Measurements from ENCODE around the gene BLACAT1. TPM values are rescaled to one million over a fixed set of nuclear protein-coding genes. Genes with fewer than 3 reads are reported as not detected.

BLACAT1 gene
- total and polyA plus RNA-seq, 2 of the 8 experiments (the other 6 are each of a cell fraction or from before 2014, with no cell fraction given): 3.5 to 10.5 TPM

GRCh38 chr1:205456868-205457745, 1.3 kb upstream of the BLACAT1 start:
- Histone ChIP-seq H4K91ac (replicated peaks; ENCODE audit: insufficient read length, low read length) (peak overlapping the region; percentile 98), H3K18ac (ENCODE audit: extremely low read depth, low read length) (peak overlapping the region; percentile 97; the same call in 1 of the 2 replicates), H2BK12ac (ENCODE audit: low read depth, low read length) (peak overlapping the region; percentile 99; the same call in 1 of the 2 replicates), H3K27ac (ENCODE audit: low read depth, low read length) (peak overlapping the region; percentile 42; the same call in 1 of the 2 replicates), H3K4me1 (replicated peaks in 1 of 4; ENCODE audit: control insufficient read depth in 3 of 4, insufficient read depth in 4 of 4, low read length in 3 of 4) (peaks cover 10 to 41% (median 20%) of the 10 kb centered on the region in 4 experiments), H2BK20ac (ENCODE audit: low read length) (no peak overlapping the region), H3K14ac (ENCODE audit: insufficient read length) (no peak overlapping the region), H4K8ac (ENCODE audit: extremely low read depth, insufficient read depth, low read length) (peak overlapping the region; percentile 28), H2BK120ac (replicated peaks; ENCODE audit: low read depth, low read length) (no peak overlapping the region), H3K36me3 (ENCODE audit: control insufficient read depth in 2 of 4, insufficient read depth in 4 of 4, low read length in 3 of 4) (peaks cover 0 to 7% (median 1%) of the 10 kb centered on the region in 4 experiments; a peak in 1 of 8 replicates), H3K79me2 (ENCODE audit: control insufficient read depth in 1 of 2, insufficient read depth in 2 of 2, low read length in 2 of 2) (peaks cover 0 to 11% of the 10 kb centered on the region in 2 experiments; a peak in 2 of 4 replicates), H4K20me1 (replicated peaks in 1 of 2; ENCODE audit: control insufficient read depth in 1 of 2, insufficient read depth in 2 of 2, low read length in 2 of 2) (peaks cover 0 to 5% of the 10 kb centered on the region in 2 experiments), H3K9me3 (ENCODE audit: insufficient read depth in 2 of 2, low read depth in 1 of 2, low read length in 1 of 2) (no peaks in the 10 kb centered on the region), H3K79me1 (ENCODE audit: low read depth, low read length) (peaks cover 3% of the 10 kb centered on the region; the same call in 1 of the 2 replicates), H2BK5ac (ENCODE audit: low read depth, low read length) (peak overlapping the region; percentile 94; the same call in 1 of the 2 replicates), H3K4ac (replicated peaks; ENCODE audit: insufficient read length, low read depth, low read length) (peak overlapping the region; percentile 40), H3K4me2 (ENCODE audit: insufficient read depth in 1 of 2, low read depth in 2 of 2, low read length in 2 of 2) (peak overlapping the region; percentile 62 to 89), H3K9ac (replicated peaks in 1 of 4; ENCODE audit: extremely low read depth in 1 of 4, low read depth in 3 of 4, low read length in 3 of 4) (peak overlapping the region in 3 of 4 experiments; percentile 74 to 77 (median 77); a peak in 6 of 7 replicates), H3K23me2 (ENCODE audit: low read depth, low read length) (peaks cover 14% of the 10 kb centered on the region), H2AK5ac (ENCODE audit: low read depth, low read length) (0 out of 2 replicates have a peak overlapping the region, but pooled peaks have one; percentile 83), H4K5ac (ENCODE audit: insufficient read length, low read depth, low read length) (no peak overlapping the region), H3K56ac (replicated peaks; ENCODE audit: insufficient read length, low read depth, low read length) (no peak overlapping the region), H3K27me3 (replicated peaks in 1 of 4; ENCODE audit: control insufficient read depth in 3 of 4, extremely low read depth in 1 of 4, insufficient read depth in 3 of 4, low read length in 3 of 4) (peaks cover 0 to 2% (median 0%) of the 10 kb centered on the region in 4 experiments; a peak in 2 of 7 replicates), H2AFZ (ENCODE audit: low read length) (no peak overlapping the region), H3K4me3 (ENCODE audit: extremely low read depth in 1 of 4, insufficient read depth in 2 of 4, low read depth in 3 of 4, low read length in 4 of 4) (peak overlapping the region; percentile 75 to 88 (median 83)), H3K23ac (ENCODE audit: insufficient read length) (no peak overlapping the region), H2BK15ac (ENCODE audit: low read length) (no peak overlapping the region; the same call in 1 of the 2 replicates)
- DNase-seq (ENCODE audit: low read depth in 1 of 2, low spot score in 2 of 2) (peak in 1 of 2 experiments; percentile 86), FAIRE-seq (no peak)
- WGBS, 2 experiments (ENCODE audit: extremely low coverage in 1 of 2, insufficient coverage in 1 of 2, insufficient read length in 1 of 2, insufficient replicate concordance in 2 of 2, low coverage in 1 of 2, low lambda C conversion rate in 2 of 2, missing lambda C conversion rate in 1 of 2): 0% methylated on average over 6 of the region's 74 CpGs; no CpG with 5 or more reads in 1 of the 2 experiments
- CTCF ChIA-PET (ENCODE audit: partially characterized antibody): interaction anchor here (0.6 to 30.2 kb wide), 10 partner anchors 9 to 138 kb away, joined by 3 to 767 read pairs (median 10); partner anchors contain the start of gene LEMD1
- POLR2A ChIA-PET (ENCODE audit: partially characterized antibody): interaction anchor here (0.9 to 7.7 kb wide), 17 partner anchors 10 to 120 kb away, joined by 3 to 220 read pairs (median 4); partner anchors contain the start of gene CDK18
- TF ChIP-seq NRF1 (IDR thresholded peaks at IDR 0.05; ENCODE audit: low read depth, low read length) (no peak), KDM4A (IDR thresholded peaks at IDR 0.05; ENCODE audit: low read depth, low read length, severe bottlenecking) (peak; percentile 1), POLR2AphosphoS5 (IDR thresholded peaks at IDR 0.05; ENCODE audit: low read depth, low read length) (peak; percentile 16; the same call in 1 of the 2 replicates), ZNF274 (IDR thresholded peaks at IDR 0.05; ENCODE audit: borderline replicate concordance, extremely low read depth, low read length) (no peak), HDAC6 (IDR thresholded peaks at IDR 0.05; ENCODE audit: low read depth, low read length) (no peak), KDM5A (IDR thresholded peaks at IDR 0.05; ENCODE audit: low read length) (no peak), CTCF (IDR thresholded peaks at IDR 0.05; ENCODE audit: control extremely low read depth in 1 of 3, insufficient read depth in 1 of 3, low read depth in 1 of 3, low read length in 3 of 3) (no peak)
